Heart left ventricle (tissue), 13 donors: ENCODE data around the gene LPCAT2.

Experiments used
- CTCF ChIP-seq, 12 donors: fragments of 200-600 bp; sonication (generic) in 4 of 12; IDR thresholded peaks; one replicate each; pipeline versions ENCODE4 v1.5.0 to v1.8.0; 2018 to 2022; ENCODE audit warnings: antibody characterized with exemption in 12 of 12, mild to moderate bottlenecking in 5 of 12
- POLR2A ChIP-seq, 2 donors: fragments of 450-650 bp; IDR thresholded peaks; one replicate each; pipeline ENCODE4 v1.6.1; 2017; ENCODE audit warnings: antibody characterized with exemption in 2 of 2, mild to moderate bottlenecking in 2 of 2, moderate library complexity in 2 of 2
- donor health status: ischemic (EF 13 %, LVEDD 7.1; RV severe dilation, severe dysfunction).
- donor health status: DM: no; HTN: yes; CAD: no.
- donor health status: DM: no; HTN: no; CAD: no.
- donor health status: ischemic (EF 25% LVEDD 6.9; RV normal size, moderate dysfunction).
- donor health status: ischemic (EF 25% LVEDD 5.7; RV mildly dilated, moderate dysfunction).
- donor health status: ischemic (EF 35%, LVEDD 5.7; RV mildly dilated, moderate dysfunction).
- donor health status: nonischemic (EF 11% LVEDD 7.7; RV severe dilation, severe dysfunction).
- donor health status: DM: yes; HTN: yes; CAD: no.
- donor health status: PGD.
- donor health status: ischemic (EF 29% LVEDD 5.4; RV normal size, mild dysfunction).
- donor health status: nonischemic (EF 23%, LVEDD 6.1; RV moderate dilation, normal function).

GRCh38 chr16:55571191-55571897 is 62.5 kb downstream of the LPCAT2 start:
- no peak for TF ChIP-seq CTCF (IDR thresholded peaks at IDR 0.05)
- no peak for TF ChIP-seq POLR2A (IDR thresholded peaks at IDR 0.05)
